ENCODE data around the gene CD244. TPM values are rescaled to one million over a fixed set of nuclear protein-coding genes. Genes with fewer than 3 reads are reported as not detected.

Gene CD244
- total and polyA plus RNA-seq, 2 donors, result 2.4 to 10.3 TPM

- no peak overlapping the region for H3K27ac ChIP-seq (ENCODE audit: low read depth in 1 of 2, low read length in 1 of 2)
- no peaks in the 10 kb centered on the region for H3K9me3 ChIP-seq (ENCODE audit: control insufficient read depth in 2 of 2, insufficient read depth in 1 of 2, low read length in 1 of 2)
- DNase-seq (ENCODE audit: low read depth in 6 of 9, low spot score in 9 of 9), result no peak
- no peaks in the 10 kb centered on the region for H3K36me3 ChIP-seq (ENCODE audit: control insufficient read depth in 2 of 2, insufficient read depth in 2 of 2, low read length in 1 of 2)
- WGBS, result 96% methylated on average over 6 of the region's 6 CpGs
- H3K27me3 ChIP-seq (ENCODE audit: control insufficient read depth in 2 of 2, insufficient read depth in 1 of 2, low read length in 1 of 2), result peaks cover 0 to 2% of the 10 kb centered on the region in 2 donors
- no peak overlapping the region for H3K4me3 ChIP-seq (ENCODE audit: low read length in 2 of 2)
- peaks cover 4 to 21% of the 10 kb centered on the region in 2 donors for H3K4me1 ChIP-seq (ENCODE audit: control insufficient read depth in 2 of 2, insufficient read depth in 2 of 2, low read length in 2 of 2)
Observed at GRCh38 chr1:160866695-160867260, 4.1 kb upstream of the CD244 start.

- H3K4me1 ChIP-seq (ENCODE audit: control insufficient read depth in 2 of 2, insufficient read depth in 2 of 2, low read length in 2 of 2), result peaks cover 4 to 21% of the 10 kb centered on the region in 2 donors
- H3K36me3 ChIP-seq (ENCODE audit: control insufficient read depth in 2 of 2, insufficient read depth in 2 of 2, low read length in 1 of 2), result no peaks in the 10 kb centered on the region
- H3K27me3 ChIP-seq (ENCODE audit: control insufficient read depth in 2 of 2, insufficient read depth in 1 of 2, low read length in 1 of 2), result peaks cover 0 to 2% of the 10 kb centered on the region in 2 donors
- no peak for DNase-seq (ENCODE audit: low read depth in 6 of 9, low spot score in 9 of 9)
- H3K9me3 ChIP-seq (ENCODE audit: control insufficient read depth in 2 of 2, insufficient read depth in 1 of 2, low read length in 1 of 2), result no peaks in the 10 kb centered on the region
- no peak overlapping the region for H3K4me3 ChIP-seq (ENCODE audit: low read length in 2 of 2)
- H3K27ac ChIP-seq (ENCODE audit: low read depth in 1 of 2, low read length in 1 of 2), result no peak overlapping the region
Observed at GRCh38 chr1:160866001-160866694, 3.5 kb upstream of the CD244 start.

GRCh38 chr1:160865337-160865736 is 2.6 kb upstream of the CD244 start:
- no peak overlapping the region for H3K27ac ChIP-seq (ENCODE audit: low read depth in 1 of 2, low read length in 1 of 2)
- H3K27me3 ChIP-seq (ENCODE audit: control insufficient read depth in 2 of 2, insufficient read depth in 1 of 2, low read length in 1 of 2), result peaks cover 0 to 2% of the 10 kb centered on the region in 2 donors
- H3K4me3 ChIP-seq (ENCODE audit: low read length in 2 of 2), result no peak overlapping the region
- no peaks in the 10 kb centered on the region for H3K9me3 ChIP-seq (ENCODE audit: control insufficient read depth in 2 of 2, insufficient read depth in 1 of 2, low read length in 1 of 2)
- DNase-seq (ENCODE audit: low read depth in 6 of 9, low spot score in 9 of 9), result no peak
- H3K4me1 ChIP-seq (ENCODE audit: control insufficient read depth in 2 of 2, insufficient read depth in 2 of 2, low read length in 2 of 2), result peaks cover 4 to 21% of the 10 kb centered on the region in 2 donors
- no peaks in the 10 kb centered on the region for H3K36me3 ChIP-seq (ENCODE audit: control insufficient read depth in 2 of 2, insufficient read depth in 2 of 2, low read length in 1 of 2)
- 93% methylated on average over 5 of the region's 5 CpGs for WGBS

GRCh38 chr1:160864173-160864572 is 1.5 kb upstream of the CD244 start:
- Histone ChIP-seq H3K4me3 (ENCODE audit: low read length in 2 of 2) (no peak overlapping the region), H3K36me3 (ENCODE audit: control insufficient read depth in 2 of 2, insufficient read depth in 2 of 2, low read length in 1 of 2) (no peaks in the 10 kb centered on the region), H3K27ac (ENCODE audit: low read depth in 1 of 2, low read length in 1 of 2) (no peak overlapping the region), H3K27me3 (ENCODE audit: control insufficient read depth in 2 of 2, insufficient read depth in 1 of 2, low read length in 1 of 2) (peaks cover 0 to 2% of the 10 kb centered on the region in 2 donors), H3K9me3 (ENCODE audit: control insufficient read depth in 2 of 2, insufficient read depth in 1 of 2, low read length in 1 of 2) (no peaks in the 10 kb centered on the region), H3K4me1 (ENCODE audit: control insufficient read depth in 2 of 2, insufficient read depth in 2 of 2, low read length in 2 of 2) (peaks cover 4 to 21% of the 10 kb centered on the region in 2 donors)
- DNase-seq (ENCODE audit: low read depth in 6 of 9, low spot score in 9 of 9), result no peak
- WGBS, result 58% methylated on average over 2 of the region's 2 CpGs

- peaks cover 0 to 2% of the 10 kb centered on the region in 2 donors for H3K27me3 ChIP-seq (ENCODE audit: control insufficient read depth in 2 of 2, insufficient read depth in 1 of 2, low read length in 1 of 2)
- DNase-seq (ENCODE audit: low read depth in 6 of 9, low spot score in 9 of 9), result no peak
- H3K27ac ChIP-seq (ENCODE audit: low read depth in 1 of 2, low read length in 1 of 2), result no peak overlapping the region
- H3K9me3 ChIP-seq (ENCODE audit: control insufficient read depth in 2 of 2, insufficient read depth in 1 of 2, low read length in 1 of 2), result no peaks in the 10 kb centered on the region
- 87% methylated on average over 4 of the region's 4 CpGs for WGBS
- no peaks in the 10 kb centered on the region for H3K36me3 ChIP-seq (ENCODE audit: control insufficient read depth in 2 of 2, insufficient read depth in 2 of 2, low read length in 1 of 2)
- H3K4me1 ChIP-seq (ENCODE audit: control insufficient read depth in 2 of 2, insufficient read depth in 2 of 2, low read length in 2 of 2), result peaks cover 4 to 21% of the 10 kb centered on the region in 2 donors
- H3K4me3 ChIP-seq (ENCODE audit: low read length in 2 of 2), result no peak overlapping the region
Observed at GRCh38 chr1:160863774-160864131, 1.1 kb upstream of the CD244 start.

GRCh38 chr1:160863061-160863773 is 530 bp upstream of the CD244 start:
- Histone ChIP-seq H3K27me3 (ENCODE audit: control insufficient read depth in 2 of 2, insufficient read depth in 1 of 2, low read length in 1 of 2) (peaks cover 0 to 2% of the 10 kb centered on the region in 2 donors), H3K4me1 (ENCODE audit: control insufficient read depth in 2 of 2, insufficient read depth in 2 of 2, low read length in 2 of 2) (peaks cover 4 to 20% of the 10 kb centered on the region in 2 donors), H3K27ac (ENCODE audit: low read depth in 1 of 2, low read length in 1 of 2) (no peak overlapping the region), H3K36me3 (ENCODE audit: control insufficient read depth in 2 of 2, insufficient read depth in 2 of 2, low read length in 1 of 2) (no peaks in the 10 kb centered on the region), H3K9me3 (ENCODE audit: control insufficient read depth in 2 of 2, insufficient read depth in 1 of 2, low read length in 1 of 2) (no peaks in the 10 kb centered on the region), H3K4me3 (ENCODE audit: low read length in 2 of 2) (no peak overlapping the region)
- DNase-seq (ENCODE audit: low read depth in 6 of 9, low spot score in 9 of 9), result no peak
- WGBS, result 96% methylated on average over 11 of the region's 11 CpGs

- Histone ChIP-seq H3K4me1 (ENCODE audit: control insufficient read depth in 2 of 2, insufficient read depth in 2 of 2, low read length in 2 of 2) (peaks cover 8 to 21% of the 10 kb centered on the region in 2 donors), H3K36me3 (ENCODE audit: control insufficient read depth in 2 of 2, insufficient read depth in 2 of 2, low read length in 1 of 2) (no peaks in the 10 kb centered on the region), H3K4me3 (ENCODE audit: low read length in 2 of 2) (no peak overlapping the region), H3K27me3 (ENCODE audit: control insufficient read depth in 2 of 2, insufficient read depth in 1 of 2, low read length in 1 of 2) (peaks cover 0 to 2% of the 10 kb centered on the region in 2 donors), H3K9me3 (ENCODE audit: control insufficient read depth in 2 of 2, insufficient read depth in 1 of 2, low read length in 1 of 2) (no peaks in the 10 kb centered on the region), H3K27ac (ENCODE audit: low read depth in 1 of 2, low read length in 1 of 2) (no peak overlapping the region)
- 70% methylated on average over 5 of the region's 5 CpGs for WGBS
- DNase-seq (ENCODE audit: low read depth in 6 of 9, low spot score in 9 of 9), result no peak
Observed at GRCh38 chr1:160860840-160861505, 1.7 kb downstream of the CD244 start.

GRCh38 chr1:160859166-160859565 is 3.5 kb downstream of the CD244 start:
- H3K4me1 ChIP-seq (ENCODE audit: control insufficient read depth in 2 of 2, insufficient read depth in 2 of 2, low read length in 2 of 2), result peaks cover 21 to 39% of the 10 kb centered on the region in 2 donors
- DNase-seq (ENCODE audit: low read depth in 6 of 9, low spot score in 9 of 9), result no peak
- H3K27me3 ChIP-seq (ENCODE audit: control insufficient read depth in 2 of 2, insufficient read depth in 1 of 2, low read length in 1 of 2), result peaks cover 0 to 2% of the 10 kb centered on the region in 2 donors
- H3K27ac ChIP-seq (ENCODE audit: low read depth in 1 of 2, low read length in 1 of 2), result no peak overlapping the region
- WGBS, result 96% methylated on average over 5 of the region's 5 CpGs
- H3K9me3 ChIP-seq (ENCODE audit: control insufficient read depth in 2 of 2, insufficient read depth in 1 of 2, low read length in 1 of 2), result no peaks in the 10 kb centered on the region
- H3K4me3 ChIP-seq (ENCODE audit: low read length in 2 of 2), result no peak overlapping the region
- no peaks in the 10 kb centered on the region for H3K36me3 ChIP-seq (ENCODE audit: control insufficient read depth in 2 of 2, insufficient read depth in 2 of 2, low read length in 1 of 2)

GRCh38 chr1:160858507-160858906 is 4.2 kb downstream of the CD244 start:
- H3K27ac ChIP-seq (ENCODE audit: low read depth in 1 of 2, low read length in 1 of 2), result no peak overlapping the region
- DNase-seq (ENCODE audit: low read depth in 6 of 9, low spot score in 9 of 9), result no peak

More at GRCh38 chr1:160858507-160858906, 4.2 kb downstream of the CD244 start:
- Histone ChIP-seq H3K9me3 (ENCODE audit: control insufficient read depth in 2 of 2, insufficient read depth in 1 of 2, low read length in 1 of 2) (no peaks in the 10 kb centered on the region), H3K36me3 (ENCODE audit: control insufficient read depth in 2 of 2, insufficient read depth in 2 of 2, low read length in 1 of 2) (no peaks in the 10 kb centered on the region), H3K27me3 (ENCODE audit: control insufficient read depth in 2 of 2, insufficient read depth in 1 of 2, low read length in 1 of 2) (peaks cover 0 to 2% of the 10 kb centered on the region in 2 donors), H3K4me3 (ENCODE audit: low read length in 2 of 2) (no peak overlapping the region), H3K4me1 (ENCODE audit: control insufficient read depth in 2 of 2, insufficient read depth in 2 of 2, low read length in 2 of 2) (peaks cover 21 to 38% of the 10 kb centered on the region in 2 donors)
- 76% methylated on average over 3 of the region's 3 CpGs for WGBS

Measured in thymus (tissue), 11 donors.